Activated effector memory CD4-positive, alpha-beta T cell treated with Interleukin-2 at 50 U/mL for 16 hours (primary cell): ENCODE data around the gene LBH.

Experiments used
- DNase-seq: peaks from one replicate; pipeline ENCODE4 v3.0.0-alpha.2; 2020

Gene LBH

GRCh38 chr2:30217644-30218337, 13.5 kb upstream of the LBH start:
- no peak for DNase-seq

GRCh38 chr2:30218338-30218713, 13.0 kb upstream of the LBH start:
- no peak for DNase-seq

DNA sequence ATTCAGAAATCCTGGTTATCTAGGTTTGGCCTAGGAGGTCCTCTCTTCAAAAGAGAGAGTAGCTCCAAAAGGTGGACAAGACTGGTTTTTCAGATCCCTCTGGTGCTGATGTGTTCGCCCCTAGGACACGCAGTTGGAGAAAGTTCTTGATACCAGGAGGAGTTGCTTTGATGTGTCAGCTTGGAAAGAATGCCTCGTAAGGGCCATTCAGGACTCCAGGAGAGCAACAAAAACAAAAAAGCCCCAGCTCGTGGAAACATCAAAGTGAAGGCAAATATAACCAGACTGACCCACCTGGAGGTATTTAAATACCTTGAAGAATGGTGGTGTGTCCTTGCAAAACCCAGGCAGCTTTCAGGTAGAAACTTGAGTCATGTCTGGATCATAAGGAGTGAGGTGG, 12.5 kb upstream of the LBH start:
- DNase-seq: no peak

DNA sequence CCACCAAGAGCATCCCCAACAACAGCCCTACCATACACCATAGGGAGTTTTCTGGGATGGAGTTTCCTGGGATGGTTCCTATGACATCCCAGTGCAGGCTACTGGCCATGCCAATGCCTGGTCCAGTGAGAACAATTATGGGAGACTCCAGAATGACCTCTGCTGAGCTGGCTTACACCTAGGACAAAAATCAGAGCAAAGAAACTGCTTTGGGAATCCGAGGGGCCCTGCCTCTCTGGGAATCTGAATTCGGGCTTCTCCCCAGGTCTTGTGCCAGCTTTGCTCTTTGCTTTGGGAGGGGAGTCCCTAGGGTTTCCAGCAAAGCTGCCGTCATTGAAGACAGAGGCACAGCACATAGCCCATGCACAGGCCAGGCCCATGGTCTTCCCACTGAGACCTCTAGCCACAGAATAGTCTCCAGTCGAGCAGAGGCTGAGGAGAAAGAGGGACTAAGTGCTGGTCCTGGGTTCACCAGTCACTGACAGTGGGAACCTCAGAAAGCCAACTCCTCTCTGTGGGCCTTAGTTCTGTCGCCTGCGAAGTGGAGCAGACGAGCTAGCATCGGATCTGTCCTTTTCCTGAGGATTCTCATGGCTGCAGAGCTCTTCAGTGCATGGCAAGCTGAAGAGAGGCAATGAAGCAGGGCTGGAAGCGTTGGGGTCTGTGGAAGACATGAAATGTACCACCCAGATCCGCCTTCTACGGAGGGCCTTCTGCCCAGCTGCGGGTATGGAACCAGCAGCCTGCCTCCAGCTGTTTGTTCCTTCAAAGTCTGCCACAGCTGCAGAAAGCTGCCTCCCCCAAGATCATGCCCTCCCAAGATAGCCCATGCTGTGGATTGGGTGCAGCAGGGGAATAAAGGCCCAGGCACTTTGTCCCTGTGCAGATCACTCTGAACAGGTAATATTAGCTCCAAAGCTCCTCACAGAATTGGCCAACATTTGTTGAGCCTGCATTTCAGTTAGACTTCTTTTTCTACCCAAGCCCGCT, 11.2 kb upstream of the LBH start:
- DNase-seq: no peak

- no peak for DNase-seq
Observed at GRCh38 chr2:30221531-30221930, 9.8 kb upstream of the LBH start.

- DNase-seq: no peak
Observed at GRCh38 chr2:30222031-30222430, 9.3 kb upstream of the LBH start.

DNA sequence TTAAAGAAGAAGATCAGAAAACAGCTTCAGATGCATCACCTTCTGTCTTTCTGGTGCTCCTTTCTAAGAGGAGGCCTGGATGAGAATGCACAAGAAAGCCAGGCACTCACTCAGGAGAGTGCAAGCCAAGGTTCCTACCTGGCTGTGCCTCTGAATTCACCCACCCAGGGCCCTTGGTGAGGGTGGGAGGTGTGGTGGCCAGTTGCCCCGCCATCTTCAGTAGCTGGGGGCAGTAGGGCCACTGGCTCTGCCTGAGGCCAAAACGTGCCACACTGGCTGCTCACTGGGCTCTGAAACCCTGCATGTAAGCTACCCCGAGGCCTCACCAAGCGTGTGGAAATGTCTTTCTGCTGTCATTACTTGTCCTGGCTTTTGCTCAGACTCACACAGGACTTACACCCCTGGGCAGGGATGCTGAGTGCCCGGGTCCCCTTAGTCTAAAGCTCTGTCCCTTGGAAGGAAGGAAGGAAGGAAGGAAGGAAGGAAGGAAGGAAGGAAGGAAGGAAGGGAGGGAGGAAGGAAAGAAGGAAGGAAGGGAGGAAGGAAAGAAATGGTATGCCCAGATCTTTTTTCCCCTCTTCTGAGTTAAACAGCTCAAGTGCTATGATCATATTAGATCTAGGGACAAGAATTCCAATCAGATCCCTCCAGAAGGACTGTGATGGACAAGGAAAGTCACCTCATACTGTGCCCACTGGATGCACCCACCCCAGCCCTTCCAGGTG, 8.5 kb upstream of the LBH start:
- DNase-seq: no peak

GRCh38 chr2:30223413-30223874, 7.9 kb upstream of the LBH start:
- no peak for DNase-seq

GRCh38 chr2:30224151-30224550, 7.2 kb upstream of the LBH start:
- no peak for DNase-seq

DNA sequence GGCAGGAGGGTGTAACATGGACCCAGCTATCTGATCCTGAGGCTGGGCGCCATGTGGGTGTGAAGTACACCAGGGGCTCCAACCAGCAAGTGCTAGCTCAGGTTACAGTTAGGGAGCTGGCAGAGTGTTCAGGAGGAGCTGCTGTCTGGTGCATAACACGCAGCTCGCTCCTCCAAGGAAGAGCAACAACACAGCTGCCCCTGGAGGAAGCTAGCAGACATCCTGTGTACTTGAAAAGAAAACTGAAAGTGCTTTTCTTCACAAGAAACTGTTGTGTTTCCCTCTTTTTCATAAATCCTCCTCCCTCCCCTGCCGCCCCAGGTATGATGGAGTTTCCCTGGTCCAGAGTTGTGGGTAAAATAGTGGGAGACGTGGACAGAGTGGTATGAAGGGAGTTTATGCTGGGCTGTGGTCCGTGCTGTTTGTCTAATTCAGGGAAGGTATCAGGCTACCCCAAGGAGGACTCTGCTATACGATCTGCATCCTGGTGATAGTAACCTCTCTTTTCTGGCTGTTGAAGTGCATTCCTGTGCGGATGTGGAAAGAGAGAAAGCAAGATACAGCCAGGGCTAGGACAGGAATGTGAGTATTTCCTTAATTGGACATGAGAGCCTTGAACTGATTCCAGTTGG, 6.1 kb upstream of the LBH start:
- peak; percentile 43 for DNase-seq

DNA sequence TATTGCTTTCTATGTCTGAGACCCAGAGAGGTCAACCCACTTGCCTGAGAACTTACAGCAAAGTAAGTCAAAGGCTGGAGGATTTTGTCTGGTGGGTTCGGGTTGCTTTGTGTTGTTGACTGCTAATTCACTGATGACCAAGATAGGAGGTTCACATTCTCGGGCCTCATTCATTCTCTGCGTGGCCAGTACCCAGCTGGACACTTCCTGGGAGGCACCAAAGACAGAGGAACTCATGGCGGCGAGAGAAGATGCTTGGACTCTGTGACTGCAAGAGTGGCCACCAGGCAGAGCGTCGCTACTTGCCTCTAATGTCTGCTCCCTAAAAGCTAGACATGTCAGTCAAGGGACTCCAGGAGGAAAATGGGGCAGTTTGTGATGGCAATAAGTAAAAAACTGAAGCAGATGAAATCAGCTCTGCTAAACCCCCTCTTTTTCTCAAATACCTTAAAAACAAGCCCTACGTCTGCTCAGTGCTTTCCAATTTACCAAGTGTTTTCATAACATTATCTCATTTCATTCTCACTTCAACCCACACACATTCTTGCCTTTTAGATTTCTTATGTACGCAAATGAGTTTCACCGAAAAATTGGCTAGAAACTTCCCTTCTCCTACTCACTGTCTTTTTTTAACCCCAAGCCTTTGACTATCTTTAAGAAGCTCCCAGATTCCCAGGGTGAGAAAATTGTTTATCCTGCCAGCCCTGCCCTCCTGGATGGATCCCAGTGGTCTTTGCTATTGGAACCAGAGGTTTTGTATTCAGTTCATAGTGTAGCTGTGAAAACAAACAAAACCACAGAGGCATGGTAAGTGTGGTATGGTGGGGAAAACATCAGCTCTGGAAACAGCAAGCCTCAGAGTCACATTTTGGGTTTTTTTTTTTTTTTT, 4.9 kb upstream of the LBH start:
- no peak for DNase-seq

DNA sequence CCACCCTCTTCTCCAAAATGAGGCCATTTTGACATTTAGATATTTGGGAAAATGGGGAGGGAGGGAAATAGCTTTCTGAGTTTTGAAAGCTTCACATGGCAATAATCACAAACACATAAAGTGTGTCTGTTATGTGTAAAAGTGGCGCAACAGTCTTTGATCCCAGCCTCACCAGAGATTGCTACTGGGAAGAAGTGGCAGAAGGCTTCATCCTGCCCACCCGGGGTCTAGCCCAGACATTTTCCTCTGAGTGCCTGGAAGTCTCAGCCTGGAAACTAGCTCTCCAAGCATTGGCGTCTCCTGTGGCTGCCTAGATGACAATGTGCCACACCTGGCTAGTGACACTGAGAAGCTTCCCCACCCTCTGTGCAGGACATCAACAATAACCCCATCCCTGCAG, 1.7 kb upstream of the LBH start:
- DNase-seq: no peak

- DNase-seq: no peak
Observed at GRCh38 chr2:30230497-30231211, 680 bp upstream of the LBH start.

- DNase-seq: peak; percentile 71
Observed at GRCh38 chr2:30231996-30232800, 864 bp downstream of the LBH start.

DNA sequence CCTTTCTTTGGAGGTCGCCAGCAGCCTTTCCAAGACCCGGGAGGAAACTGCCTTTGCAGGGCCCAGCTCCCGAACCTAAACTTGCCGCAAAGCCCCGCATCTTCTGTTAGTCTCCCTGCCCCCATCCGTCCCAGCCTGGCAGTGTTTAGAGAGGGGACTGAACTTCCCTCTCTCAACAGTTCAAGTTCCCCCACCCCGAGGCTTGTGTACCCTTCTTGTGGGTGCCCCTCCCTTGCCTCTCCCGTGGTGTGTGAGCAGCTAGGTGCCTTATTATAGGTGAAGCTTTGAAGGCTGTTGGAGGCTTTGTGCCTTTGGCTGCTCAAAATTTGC, 1.4 kb downstream of the LBH start:
- DNase-seq: peak; percentile 25

DNA sequence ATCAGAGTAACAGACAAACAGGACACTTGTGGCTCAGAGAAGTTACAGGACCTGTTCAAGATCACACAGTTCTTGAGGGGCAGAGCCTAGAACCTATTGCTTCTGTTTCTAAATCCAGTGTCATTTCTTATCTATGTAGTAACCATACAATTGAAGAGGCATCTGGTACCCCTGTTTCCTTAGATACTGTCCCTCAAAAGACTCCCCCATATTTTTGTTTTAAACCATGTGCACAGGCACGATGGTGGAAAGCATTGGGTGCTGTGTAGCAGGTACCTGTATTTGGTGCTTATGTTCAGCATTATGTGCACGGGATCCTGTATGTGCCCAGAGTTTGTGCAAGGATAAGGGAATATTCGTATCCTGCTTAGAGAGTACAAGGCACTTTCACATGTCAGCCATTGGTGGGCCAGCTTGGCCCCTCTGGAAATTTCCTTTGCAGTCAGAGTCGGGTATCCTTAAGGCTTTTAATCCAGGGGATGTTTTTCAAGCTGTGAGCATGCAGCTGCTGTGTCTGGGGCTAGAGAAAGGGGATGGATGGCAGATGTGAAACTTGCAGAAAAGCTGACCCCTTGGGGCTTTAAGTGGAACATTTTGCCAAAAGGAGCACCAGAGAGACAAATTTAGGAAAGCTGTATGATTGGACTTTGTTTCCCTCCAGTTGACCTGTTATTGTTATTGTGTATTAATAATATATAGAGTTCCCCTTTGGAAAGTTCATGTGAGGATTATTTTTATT, 2.1 kb downstream of the LBH start:
- no peak for DNase-seq

DNA sequence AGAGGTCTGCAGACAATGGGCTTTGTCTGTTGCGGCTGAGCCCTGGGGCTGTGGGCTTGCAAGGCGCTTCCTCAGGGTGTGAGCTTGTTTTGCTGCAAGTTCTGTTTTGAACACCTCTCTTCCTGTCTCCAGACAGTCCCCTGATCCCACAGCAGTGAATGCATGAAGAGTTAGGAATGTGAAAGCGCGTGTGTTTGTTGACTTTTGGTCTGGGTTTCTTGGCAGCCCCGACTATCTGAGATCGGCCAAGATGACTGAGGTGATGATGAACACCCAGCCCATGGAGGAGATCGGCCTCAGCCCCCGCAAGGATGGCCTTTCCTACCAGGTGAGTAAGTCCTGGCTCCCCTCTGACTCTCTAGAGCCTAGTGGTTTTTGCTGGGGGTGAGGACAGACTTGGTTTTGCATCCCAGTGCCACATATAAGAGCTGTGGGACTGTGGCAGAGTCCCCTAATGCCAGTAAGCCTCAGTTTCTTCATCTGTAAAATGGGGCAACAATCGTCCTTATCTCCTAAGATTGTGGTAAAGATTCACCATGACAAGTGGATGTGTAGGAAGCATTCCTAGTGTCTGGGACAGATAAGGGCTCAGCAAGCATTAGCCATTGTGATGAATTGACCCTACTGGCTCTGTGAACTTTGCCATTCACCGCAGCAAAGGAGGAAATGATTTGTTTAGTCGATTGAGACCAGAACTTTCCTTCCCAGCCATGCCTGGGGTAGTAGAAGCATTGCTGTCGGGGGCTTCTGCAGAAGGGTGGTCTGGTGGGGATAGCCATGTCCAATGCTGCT, 3.0 kb downstream of the LBH start:
- DNase-seq: peak; percentile 26

- peak; percentile 42 for DNase-seq
Observed at GRCh38 chr2:30235008-30235655, 3.8 kb downstream of the LBH start.
